Naive B cell (primary cell): ENCODE data around the gene KIAA1191. TPM values are rescaled to one million over a fixed set of nuclear protein-coding genes. Genes with fewer than 3 reads are reported as not detected.

Experiments used
- ATAC-seq, 2 donors: fragments of 150-1000 bp; cut with Tn5 transposase; 2 replicates each; pipeline ENCODE4 v1.10.0; 2021; ENCODE audit warnings: low read depth in 2 of 2, mild to moderate bottlenecking in 2 of 2, moderate library complexity in 2 of 2
- DNase-seq: peaks from one replicate; pipeline ENCODE4 v3.0.0; 2022
- H3K27ac Mint-ChIP-seq, 6 donors: one replicate each; pipeline ENCODE4 v1.8.0; 2020 to 2022; ENCODE audit warnings: mild to moderate bottlenecking in 6 of 6, mixed read lengths in 6 of 6, moderate library complexity in 5 of 6, inconsistent platforms in 2 of 6
- H3K27me3 Mint-ChIP-seq, 3 donors: one replicate each; pipeline ENCODE4 v1.8.0; 2021 to 2022; ENCODE audit warnings: mixed read lengths in 3 of 3, mild to moderate bottlenecking in 1 of 3
- H3K36me3 Mint-ChIP-seq, 2 donors: one replicate each; pipeline ENCODE4 v1.8.0; 2020 to 2022; ENCODE audit warnings: mixed read lengths in 2 of 2, inconsistent platforms in 1 of 2, mild to moderate bottlenecking in 1 of 2
- H3K4me1 Mint-ChIP-seq, 3 donors: one replicate each; pipeline ENCODE4 v1.8.0; 2020 to 2022; ENCODE audit warnings: mixed read lengths in 3 of 3, inconsistent platforms in 1 of 3, mild to moderate bottlenecking in 1 of 3, moderate library complexity in 1 of 3
- H3K4me3 Mint-ChIP-seq, 8 donors: one replicate each; pipeline ENCODE4 v1.8.0; 2020 to 2022; ENCODE audit warnings: mild to moderate bottlenecking in 8 of 8, mixed read lengths in 8 of 8, moderate library complexity in 8 of 8, inconsistent platforms in 2 of 8
- H3K9me3 Mint-ChIP-seq, 7 donors: one replicate each; pipeline ENCODE4 v1.8.0; 2020 to 2022; ENCODE audit warnings: mixed read lengths in 7 of 7, mild to moderate bottlenecking in 5 of 7, inconsistent platforms in 2 of 7, moderate library complexity in 1 of 7
- polyA plus RNA-seq, 6 donors: library from polyadenylated mRNA; unstranded; fragments of 300-500 nt; fragmentation: Illumina TruSeq; gene quantifications; one replicate each; pipeline ENCODE4 v1.2.3, GENCODE V29; 2021; ENCODE audit warnings: low read depth in 6 of 6

The KIAA1191 gene
- polyA plus RNA-seq, 6 donors from 2014 or later, result 46.8 to 56.4 (median 53.5) TPM

- no peaks in the 10 kb centered on the region for H3K27me3 Mint-ChIP-seq
- H3K4me1 Mint-ChIP-seq, result peaks cover 21 to 34% (median 29%) of the 10 kb centered on the region in 3 donors
- ATAC-seq, result no peak
- H3K4me3 Mint-ChIP-seq, result peak overlapping the region; percentile 69 to 96 (median 79)
- DNase-seq, result no peak
- H3K36me3 Mint-ChIP-seq, result peaks cover 0 to 8% of the 10 kb centered on the region in 2 donors
- H3K27ac Mint-ChIP-seq, result peak overlapping the region in 3 of 6 donors; percentile 20 to 76 (median 39)
- H3K9me3 Mint-ChIP-seq, result no peaks in the 10 kb centered on the region
These were observed 4.8 kb upstream of the KIAA1191 start for GRCh38 chr5:176366232-176366894.

DNA sequence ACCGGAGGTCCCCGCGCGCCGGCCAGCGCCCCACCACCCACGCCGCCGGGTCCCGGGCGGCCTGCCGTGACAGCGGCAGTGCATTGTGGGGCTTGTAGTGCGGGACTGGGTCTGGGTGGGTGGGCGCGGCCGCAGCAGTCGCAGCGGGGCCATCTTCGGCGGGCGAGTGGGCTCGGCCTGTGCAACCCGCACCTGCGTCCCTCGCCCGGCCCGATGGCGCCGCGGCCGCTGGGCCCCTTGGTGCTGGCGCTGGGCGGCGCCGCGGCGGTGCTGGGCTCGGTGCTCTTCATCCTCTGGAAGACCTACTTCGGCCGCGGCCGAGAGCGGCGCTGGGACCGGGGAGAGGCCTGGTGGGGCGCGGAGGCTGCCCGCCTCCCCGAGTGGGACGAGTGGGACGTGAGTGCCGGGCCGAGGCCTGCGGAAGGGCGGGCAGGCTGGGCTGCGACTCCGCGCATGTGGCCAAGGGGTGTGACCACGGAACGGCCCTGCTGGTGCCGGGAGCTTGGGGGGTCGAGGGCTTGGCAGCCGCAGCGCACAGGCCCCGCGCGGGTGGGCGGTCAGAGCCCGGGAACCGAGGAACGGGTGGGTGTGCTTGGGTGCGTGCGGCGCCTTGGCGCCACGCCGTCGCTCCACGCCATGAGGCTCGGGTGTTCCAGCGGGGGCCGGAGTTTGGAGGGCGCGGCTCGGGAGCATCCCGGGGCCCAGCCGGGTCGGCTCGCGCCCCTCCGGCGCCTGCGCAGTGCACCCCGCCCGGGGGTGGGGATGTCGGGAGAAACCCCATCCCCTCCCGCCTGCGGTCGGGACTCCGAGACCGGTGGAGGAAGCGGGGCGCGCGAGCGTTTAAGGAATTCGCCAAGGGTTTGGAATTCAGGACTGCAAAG lies 4.0 kb upstream of the KIAA1191 start, which contains the start of gene ARL10:
Gene ARL10, plus strand, starts transcription at position 137 of the 881 bp plus-strand sequence. Its CDS starts 77 bp downstream, at position 214.
- Mint-ChIP-seq H3K36me3 (peaks cover 0 to 8% of the 10 kb centered on the region in 2 donors), H3K27ac (peak within 1 kb of the TSS in 3 of 6 donors; percentile 32 to 92 (median 79)), H3K4me3 (peak within 1 kb of the TSS; percentile 78 to 96 (median 86)), H3K9me3 (no peaks in the 10 kb centered on the region), H3K4me1 (peaks cover 25 to 40% (median 34%) of the 10 kb centered on the region in 3 donors), H3K27me3 (no peaks in the 10 kb centered on the region)
- DNase-seq (peak; percentile 66), ATAC-seq (peak; percentile 29 to 33)

GRCh38 chr5:176364765-176365350 lies 3.3 kb upstream of the KIAA1191 start:
- no peak for DNase-seq
- ATAC-seq, result no peak
- H3K27ac Mint-ChIP-seq, result peak overlapping the region in 3 of 6 donors; percentile 32 to 92 (median 79)
- peak overlapping the region; percentile 74 to 92 (median 84) for H3K4me3 Mint-ChIP-seq
- H3K9me3 Mint-ChIP-seq, result no peaks in the 10 kb centered on the region
- no peaks in the 10 kb centered on the region for H3K27me3 Mint-ChIP-seq
- H3K36me3 Mint-ChIP-seq, result peaks cover 0 to 8% of the 10 kb centered on the region in 2 donors
- peaks cover 25 to 40% (median 35%) of the 10 kb centered on the region in 3 donors for H3K4me1 Mint-ChIP-seq

DNA sequence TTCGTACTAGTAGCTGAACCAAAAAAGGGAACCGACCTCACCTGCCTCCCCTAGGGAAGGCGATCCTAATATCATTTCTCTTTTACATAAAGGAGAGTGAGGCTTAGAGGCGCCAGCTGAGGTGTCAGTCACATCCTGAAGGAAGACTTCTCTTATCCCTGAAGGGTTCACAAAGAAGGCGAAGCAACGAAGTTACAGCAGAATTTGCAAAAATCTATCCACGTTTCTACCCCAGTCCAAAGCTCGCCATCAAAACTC lies 598 bp upstream of the KIAA1191 start:
- H3K36me3 Mint-ChIP-seq, result peaks cover 8 to 10% of the 10 kb centered on the region in 2 donors
- peak overlapping the region; percentile 96 to 99 (median 98) for H3K4me3 Mint-ChIP-seq
- peak overlapping the region; percentile 92 to 99 (median 98) for H3K27ac Mint-ChIP-seq
- no peaks in the 10 kb centered on the region for H3K27me3 Mint-ChIP-seq
- H3K4me1 Mint-ChIP-seq, result peaks cover 28 to 46% (median 35%) of the 10 kb centered on the region in 3 donors
- peak; percentile 34 to 37 for ATAC-seq
- no peak for DNase-seq
- H3K9me3 Mint-ChIP-seq, result no peaks in the 10 kb centered on the region

- Mint-ChIP-seq H3K4me1 (peaks cover 23 to 44% (median 28%) of the 10 kb centered on the region in 3 donors), H3K27ac (peak overlapping the region; percentile 86 to 98 (median 96)), H3K36me3 (peaks cover 8 to 11% of the 10 kb centered on the region in 2 donors)
These were observed 599 bp downstream of the KIAA1191 start for GRCh38 chr5:176360894-176361436.

GRCh38 chr5:176359658-176360057 lies 1.9 kb downstream of the KIAA1191 start:
- peak overlapping the region in 7 of 8 donors; percentile 44 to 89 (median 70) for H3K4me3 Mint-ChIP-seq
- peak overlapping the region in 3 of 6 donors; percentile 69 to 87 (median 76) for H3K27ac Mint-ChIP-seq
- H3K4me1 Mint-ChIP-seq, result peaks cover 27 to 44% (median 27%) of the 10 kb centered on the region in 3 donors
- DNase-seq, result no peak
- H3K36me3 Mint-ChIP-seq, result peaks cover 12 to 18% of the 10 kb centered on the region in 2 donors
- no peaks in the 10 kb centered on the region for H3K9me3 Mint-ChIP-seq
- ATAC-seq, result no peak
- no peaks in the 10 kb centered on the region for H3K27me3 Mint-ChIP-seq

More at GRCh38 chr5:176360894-176361436, 599 bp downstream of the KIAA1191 start:
- H3K9me3 Mint-ChIP-seq, result no peaks in the 10 kb centered on the region
- ATAC-seq (peak in 1 of 2 donors; percentile 0), DNase-seq (no peak)
- peak overlapping the region; percentile 96 to 99 (median 98) for H3K4me3 Mint-ChIP-seq
- H3K27me3 Mint-ChIP-seq, result no peaks in the 10 kb centered on the region

GRCh38 chr5:176356179-176356566 lies 5.4 kb downstream of the KIAA1191 start:
- no peak for ATAC-seq
- Mint-ChIP-seq H3K27ac (no peak overlapping the region), H3K27me3 (no peaks in the 10 kb centered on the region), H3K36me3 (peaks cover 22 to 26% of the 10 kb centered on the region in 2 donors), H3K9me3 (no peaks in the 10 kb centered on the region), H3K4me1 (peaks cover 25 to 50% (median 30%) of the 10 kb centered on the region in 3 donors), H3K4me3 (no peak overlapping the region)
- DNase-seq, result no peak

DNA sequence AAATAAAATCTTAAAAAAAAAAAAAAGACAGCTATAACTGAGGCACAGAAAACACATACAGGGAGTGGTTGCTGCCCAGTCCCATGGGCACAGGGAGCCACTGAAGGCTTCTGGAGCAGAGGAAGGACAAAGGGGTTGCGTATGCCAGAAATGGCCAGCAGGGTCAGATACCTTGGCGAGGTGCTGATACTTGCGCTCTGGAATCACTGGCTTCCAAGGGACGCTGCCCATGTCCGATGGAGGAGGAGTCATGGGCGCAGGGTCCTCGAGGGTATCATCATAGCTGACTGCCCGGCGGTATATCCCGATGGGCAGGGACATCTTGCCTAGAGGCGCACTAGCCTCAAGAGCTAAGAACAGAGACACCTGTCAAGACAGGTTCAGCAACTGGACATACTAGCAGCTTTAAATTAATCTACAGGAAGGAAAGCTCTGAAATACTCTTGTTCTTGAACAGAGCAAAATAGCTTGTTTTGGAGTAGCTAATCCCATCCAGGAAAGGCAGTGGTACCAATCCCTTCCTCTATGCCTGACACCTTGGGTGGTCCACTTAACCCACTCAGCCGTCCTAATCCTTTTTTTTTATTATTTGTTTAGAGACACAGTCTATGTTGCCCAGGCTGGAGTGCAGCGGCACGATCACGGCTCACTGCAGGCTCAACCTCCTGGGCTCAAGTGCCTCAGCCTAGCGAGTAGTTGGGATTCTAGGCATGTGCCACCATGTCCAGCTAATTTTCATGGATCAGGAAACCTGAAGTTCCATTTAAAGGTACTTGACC lies 6.0 kb downstream of the KIAA1191 start:
- Mint-ChIP-seq H3K36me3 (peaks cover 24 to 26% of the 10 kb centered on the region in 2 donors), H3K27ac (peak overlapping the region in 1 of 6 donors; percentile 62), H3K9me3 (no peaks in the 10 kb centered on the region), H3K4me1 (peaks cover 21 to 46% (median 26%) of the 10 kb centered on the region in 3 donors), H3K27me3 (no peaks in the 10 kb centered on the region), H3K4me3 (no peak overlapping the region)
- ATAC-seq (no peak), DNase-seq (no peak)

DNA sequence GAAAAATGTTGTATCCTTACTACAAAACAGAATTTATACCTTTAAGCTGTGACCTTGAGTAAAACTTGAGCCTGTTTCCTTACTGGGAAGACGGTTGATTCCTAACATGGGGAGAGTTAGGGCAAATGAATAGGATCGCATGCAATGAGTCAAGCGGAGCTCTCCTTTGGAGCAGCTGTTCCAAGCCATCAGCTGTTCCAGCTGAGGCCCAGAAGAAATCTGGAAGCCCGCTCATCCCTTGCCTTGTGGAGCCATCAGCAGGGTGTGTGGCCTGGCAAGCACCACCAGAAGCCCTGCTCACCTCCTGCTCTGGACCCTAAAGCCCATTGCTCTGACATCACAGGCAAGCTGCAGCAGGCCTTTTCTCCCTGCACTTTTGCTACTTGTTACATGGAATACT lies 8.0 kb downstream of the KIAA1191 start:
- Mint-ChIP-seq H3K9me3 (no peaks in the 10 kb centered on the region), H3K36me3 (peaks cover 31 to 38% of the 10 kb centered on the region in 2 donors), H3K27me3 (no peaks in the 10 kb centered on the region), H3K4me1 (peaks cover 20 to 41% (median 26%) of the 10 kb centered on the region in 3 donors), H3K27ac (peak overlapping the region in 1 of 6 donors; percentile 31), H3K4me3 (peak overlapping the region in 1 of 8 donors; percentile 21)
- ATAC-seq (no peak), DNase-seq (no peak)

- ATAC-seq, result no peak
- H3K27ac Mint-ChIP-seq, result peak overlapping the region in 4 of 6 donors; percentile 9 to 80 (median 64)
- peaks cover 30 to 40% of the 10 kb centered on the region in 2 donors for H3K36me3 Mint-ChIP-seq
These were observed 9.3 kb downstream of the KIAA1191 start for GRCh38 chr5:176352116-176352878.

DNA sequence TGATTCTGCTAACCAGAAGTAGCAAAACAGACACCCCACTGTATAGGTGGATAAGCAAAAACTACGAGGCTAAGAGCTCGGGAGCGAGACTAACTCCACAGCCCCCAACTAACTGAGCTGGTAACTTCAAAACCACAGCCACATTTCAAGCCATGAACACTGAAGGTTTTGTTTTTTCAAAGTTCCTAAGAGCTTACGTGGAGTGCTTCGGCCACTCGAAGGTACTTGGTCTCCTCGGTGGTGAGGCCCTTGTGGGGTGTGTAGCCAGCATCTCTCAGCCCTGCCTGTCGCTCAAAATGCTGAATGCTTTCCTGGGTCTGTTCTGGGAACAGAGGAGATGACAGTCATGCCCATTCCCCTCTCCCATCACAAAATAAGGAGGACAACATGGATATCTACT lies 11.1 kb downstream of the KIAA1191 start:
- ATAC-seq (no peak), DNase-seq (no peak)
- H3K27ac Mint-ChIP-seq, result peak overlapping the region in 2 of 6 donors; percentile 63 to 68
- H3K27me3 Mint-ChIP-seq, result no peaks in the 10 kb centered on the region
- peaks cover 15 to 28% (median 27%) of the 10 kb centered on the region in 3 donors for H3K4me1 Mint-ChIP-seq
- H3K36me3 Mint-ChIP-seq, result peaks cover 27 to 38% of the 10 kb centered on the region in 2 donors
- no peaks in the 10 kb centered on the region for H3K9me3 Mint-ChIP-seq
- H3K4me3 Mint-ChIP-seq, result no peak overlapping the region

More at GRCh38 chr5:176352116-176352878, 9.3 kb downstream of the KIAA1191 start:
- no peaks in the 10 kb centered on the region for H3K9me3 Mint-ChIP-seq
- peak overlapping the region in 1 of 8 donors; percentile 36 for H3K4me3 Mint-ChIP-seq
- DNase-seq, result no peak
- H3K4me1 Mint-ChIP-seq, result peaks cover 17 to 32% (median 27%) of the 10 kb centered on the region in 3 donors
- no peaks in the 10 kb centered on the region for H3K27me3 Mint-ChIP-seq
